Panc1 (cell line): ENCODE measurements around the gene TPST2. TPM values are rescaled to one million over a fixed set of nuclear protein-coding genes. Genes with fewer than 3 reads are reported as not detected.
A peak's percentile ranks its signal among the peaks of the same experiment; 100 is the strongest.

ENCODE experiments used
- ATAC-seq: fragments of 200-7000 bp; cut with Tn5 transposase; 2 replicates; pipeline ENCODE4 v1.9.1; 2020; ENCODE audit warnings: mild to moderate bottlenecking, moderate library complexity
- Bru-seq: library from RNA; stranded (reverse); fragments of 400-500 nt; gene quantifications from one replicate; lab custom pipeline; 2021; lab: Mats Ljungman, UMichigan
- BruChase-seq, 2 experiments: library from RNA; stranded (reverse); fragments of 400-500 nt; gene quantifications; one replicate each; lab custom pipeline; 2021; lab: Mats Ljungman, UMichigan
- BruUV-seq: library from RNA; stranded (reverse); fragments of 400-500 nt; replicated peaks from 2 replicates; lab custom pipeline; 2021; lab: Mats Ljungman, UMichigan
- CTCF ChIA-PET: fragments of 300-600 bp; sonication (Branson Sonifier 250); formaldehyde crosslinking; loops from one replicate; lab custom pipeline; 2022; ENCODE audit warnings: antibody characterized with exemption; lab: Charles Lee
- POLR2A ChIA-PET: fragments of 300-600 bp; sonication (Branson Sonifier 250); formaldehyde crosslinking; loops from one replicate; lab custom pipeline; 2022; ENCODE audit warnings: antibody characterized with exemption; lab: Charles Lee
- DNase-seq: peaks from one replicate; pipeline ENCODE4 v3.0.0-alpha.2; 2010; ENCODE audit warnings: low read depth, low spot score
- H3K27ac ChIP-seq: 2 replicates; pipeline ENCODE4 v1.5.1; 2011; ENCODE audit warnings: mild to moderate bottlenecking, low read length, inconsistent platforms
- H3K27me3 ChIP-seq: fragments of 200-500 bp; sonication (Bioruptor generic); 2 replicates; pipeline ENCODE4 v1.6.0; 2014; ENCODE audit warnings: low read length, inconsistent platforms; ENCODE audit not compliant: control insufficient read depth, insufficient read depth
- H3K36me3 ChIP-seq: fragments of 200-500 bp; sonication (Bioruptor generic); 2 replicates; pipeline ENCODE4 v1.5.1; 2014; ENCODE audit warnings: inconsistent platforms, mild to moderate bottlenecking, low read length, moderate library complexity; ENCODE audit not compliant: control insufficient read depth, insufficient read depth
- H3K4me1 ChIP-seq: 2 replicates; pipeline ENCODE4 v1.5.1; 2011; ENCODE audit warnings: inconsistent platforms, mild to moderate bottlenecking, low read length, moderate library complexity; ENCODE audit not compliant: control insufficient read depth, insufficient read depth
- H3K4me3 ChIP-seq, 2 experiments: 2 replicates each; pipeline ENCODE4 v1.5.1; 2011 to 2012; ENCODE audit warnings: low read depth in 2 of 2, low read length in 2 of 2, mild to moderate bottlenecking in 2 of 2, inconsistent platforms in 1 of 2, moderate library complexity in 1 of 2
- H3K9me3 ChIP-seq: fragments of 200-500 bp; sonication (Bioruptor generic); 2 replicates; pipeline ENCODE4 v1.5.1; 2014; ENCODE audit warnings: low read depth, mild to moderate bottlenecking, inconsistent platforms, low read length, moderate library complexity; ENCODE audit not compliant: control insufficient read depth, insufficient read depth
- POLR2AphosphoS5 ChIP-seq: IDR thresholded peaks from 2 replicates; pipeline ENCODE4 v1.6.1; 2012; ENCODE audit warnings: mild to moderate bottlenecking, low read depth, low read length, moderate library complexity
- REST ChIP-seq, 2 experiments: IDR thresholded peaks; 2 replicates each; pipeline ENCODE4 v1.6.1; 2011 to 2012; ENCODE audit warnings: low read depth in 2 of 2, control low read depth in 1 of 2, low read length in 1 of 2, mild to moderate bottlenecking in 1 of 2, moderate library complexity in 1 of 2; ENCODE audit not compliant: insufficient read depth in 1 of 2
- SIN3A ChIP-seq: IDR thresholded peaks from 2 replicates; pipeline ENCODE4 v1.6.1; 2012; ENCODE audit warnings: low read depth, mild to moderate bottlenecking, low read length, moderate library complexity, borderline replicate concordance; ENCODE audit not compliant: insufficient read depth
- TCF7L2 ChIP-seq: IDR thresholded peaks from 2 replicates; pipeline ENCODE4 v1.6.1; 2011; ENCODE audit warnings: mild to moderate bottlenecking, low read depth, low read length, inconsistent platforms
- in situ Hi-C: cut with HindIII; loops from 2 replicates; pipeline ENCODE4 v1.10.0; 2016; ENCODE audit warnings: low sequenced_read_pairs, low pct_unique_long_range_greater_than_20kb
- intact Hi-C: fragments of 100-400 bp; cut with micrococcal nuclease; formaldehyde crosslinking; loops from one replicate; pipeline ENCODE4 v1.10.0; 2022; ENCODE audit not compliant: unreplicated experiment
- long read RNA-seq: library from polyadenylated mRNA; unstranded; transcript quantifications from one replicate; pipeline ENCODE4 v2.0.0, GENCODE V29; 2021; ENCODE audit not compliant: unreplicated experiment
- polyA plus RNA-seq: library from polyadenylated mRNA; unstranded; fragments of >200 nt; gene quantifications from one replicate; pipeline ENCODE4 v1.2.1, GENCODE V29; 2012; ENCODE audit warnings: missing spikeins; ENCODE audit not compliant: insufficient read length
- total RNA-seq: library from RNA; stranded (reverse); gene quantifications from one replicate; pipeline ENCODE4 v1.2.1, GENCODE V29; 2021; ENCODE audit not compliant: unreplicated experiment
- TF ChIP-seq, protein P1 (sequence below): fragments of 450-650 bp; IDR thresholded peaks from 2 replicates; pipeline ENCODE4 v1.5.1; 2017; ENCODE audit warnings: mild to moderate bottlenecking

The TPST2 gene
- total RNA-seq = 7.1 TPM
- 12.8 TPM for polyA plus RNA-seq
- percentile 43 among the genes with signal in this experiment for Bru-seq, nascent RNA
- BruChase-seq, experiment 1, labeled RNA remaining after a 2-hour chase = percentile 43 among the genes with signal in this experiment
- percentile 45 among the genes with signal in this experiment for BruChase-seq, experiment 2, labeled RNA remaining after a 6-hour chase
- long read RNA-seq, full-length matches to known transcripts = 8 of 14 reads
- long read RNA-seq, partial matches to known transcripts = 3 of 14 reads
- long read RNA-seq, other reads (novel, unspliced or antisense) = 3 of 14 reads

DNA sequence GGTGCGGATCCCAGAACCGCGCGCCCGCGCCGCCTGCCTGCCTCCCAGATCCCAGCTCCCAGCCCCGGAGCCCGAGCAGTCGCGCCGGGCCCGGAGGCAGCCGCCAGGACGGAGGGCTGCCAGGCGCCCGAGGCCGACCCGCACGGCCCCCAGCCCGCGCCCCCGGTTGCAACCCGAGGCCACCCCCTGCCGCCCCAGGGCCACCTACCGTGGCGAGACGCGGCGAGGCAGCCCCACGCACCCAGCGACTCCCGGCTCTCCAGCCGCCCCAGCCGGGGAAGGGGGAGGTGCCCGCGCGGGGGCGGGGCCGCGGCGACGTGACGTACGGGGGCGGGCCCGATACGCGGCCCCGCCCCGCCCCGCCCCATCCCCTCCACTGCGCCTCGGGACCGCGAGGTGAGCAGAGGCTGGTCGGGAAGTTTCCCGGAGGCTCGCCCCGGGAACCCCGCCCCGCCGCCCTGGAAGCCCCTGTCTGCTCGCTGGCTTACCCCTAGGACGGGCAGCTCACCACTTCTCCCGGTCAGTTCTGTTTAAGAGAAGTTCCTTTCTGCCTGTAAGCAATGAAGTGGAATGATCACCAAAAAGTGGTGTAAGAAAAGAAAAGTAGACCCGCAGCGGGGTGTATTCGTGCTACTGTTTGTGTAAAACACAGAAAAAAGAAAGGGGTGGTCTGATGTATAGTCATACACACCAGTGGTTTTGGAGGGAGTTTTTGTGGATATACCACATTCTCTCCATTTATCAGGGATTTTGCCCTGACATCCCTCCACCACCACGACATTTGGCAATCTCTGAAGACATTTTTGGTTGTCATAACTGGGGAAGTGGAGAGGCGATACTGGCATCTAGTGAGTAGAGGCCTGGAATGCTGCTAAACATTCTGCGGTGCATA is at the start of gene TPST2:
TPST2 (minus strand) TSS at position 288 of the 892 bp plus-strand sequence. CDS start 48,502 bp downstream, outside the sequence.
- CTCF ChIA-PET = no interaction called here
- TF ChIP-seq POLR2AphosphoS5 (no peak), REST (IDR thresholded peaks at IDR 0.05; ENCODE audit: insufficient read depth in 1 of 2, low read depth in 2 of 2, low read length in 1 of 2) (no peak), TCF7L2 (no peak), SIN3A (no peak)
- TF ChIP-seq, protein P1, sequence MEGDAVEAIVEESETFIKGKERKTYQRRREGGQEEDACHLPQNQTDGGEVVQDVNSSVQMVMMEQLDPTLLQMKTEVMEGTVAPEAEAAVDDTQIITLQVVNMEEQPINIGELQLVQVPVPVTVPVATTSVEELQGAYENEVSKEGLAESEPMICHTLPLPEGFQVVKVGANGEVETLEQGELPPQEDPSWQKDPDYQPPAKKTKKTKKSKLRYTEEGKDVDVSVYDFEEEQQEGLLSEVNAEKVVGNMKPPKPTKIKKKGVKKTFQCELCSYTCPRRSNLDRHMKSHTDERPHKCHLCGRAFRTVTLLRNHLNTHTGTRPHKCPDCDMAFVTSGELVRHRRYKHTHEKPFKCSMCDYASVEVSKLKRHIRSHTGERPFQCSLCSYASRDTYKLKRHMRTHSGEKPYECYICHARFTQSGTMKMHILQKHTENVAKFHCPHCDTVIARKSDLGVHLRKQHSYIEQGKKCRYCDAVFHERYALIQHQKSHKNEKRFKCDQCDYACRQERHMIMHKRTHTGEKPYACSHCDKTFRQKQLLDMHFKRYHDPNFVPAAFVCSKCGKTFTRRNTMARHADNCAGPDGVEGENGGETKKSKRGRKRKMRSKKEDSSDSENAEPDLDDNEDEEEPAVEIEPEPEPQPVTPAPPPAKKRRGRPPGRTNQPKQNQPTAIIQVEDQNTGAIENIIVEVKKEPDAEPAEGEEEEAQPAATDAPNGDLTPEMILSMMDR = no peak
- Histone ChIP-seq H3K9me3 (no peaks in the 10 kb centered on the region), H3K4me3 (peak within 1 kb of the TSS; percentile 70), H3K36me3 (no peaks in the 10 kb centered on the region; the same call in 1 of the 2 replicates), H3K27ac (peak within 1 kb of the TSS; percentile 59; the same call in 1 of the 2 replicates), H3K4me1 (no peaks in the 10 kb centered on the region; the same call in 1 of the 2 replicates), H3K27me3 (no peaks in the 10 kb centered on the region)
- no TSS peak for BruUV-seq
- intact Hi-C loops (no loop called here), in situ Hi-C loops (no loop called here)
- POLR2A ChIA-PET = no interaction called here
- ATAC-seq (peak; percentile 97), DNase-seq (no peak)

- intact Hi-C loops = no loop called here
- in situ Hi-C loops = no loop called here
- TF ChIP-seq TCF7L2 (no peak), SIN3A (no peak)
- Histone ChIP-seq H3K27me3 (no peaks in the 10 kb centered on the region), H3K9me3 (no peaks in the 10 kb centered on the region), H3K36me3 (no peaks in the 10 kb centered on the region), H3K4me1 (no peaks in the 10 kb centered on the region), H3K4me3 (no peak overlapping the region), H3K27ac (no peak overlapping the region)
- CTCF ChIA-PET = no interaction called here
- DNase-seq (no peak), ATAC-seq (no peak)
- BruUV-seq = no TSS peak
- POLR2A ChIA-PET = no interaction called here
These were observed 46.4 kb upstream of the TPST2 start for GRCh38 chr22:26636296-26636695.
